A673 (cell line): ENCODE data around the gene CDK14. TPM values are rescaled to one million over a fixed set of nuclear protein-coding genes. Genes with fewer than 3 reads are reported as not detected.

Experiments used
- BruUV-seq: library from RNA; stranded (reverse); fragments of 400-500 nt; replicated peaks from 2 replicates; lab custom pipeline; 2021; lab: Mats Ljungman, UMichigan
- CTCF ChIA-PET: fragments of 300-600 bp; sonication (Branson Sonifier 250); formaldehyde crosslinking; loops from one replicate; lab custom pipeline; 2022; ENCODE audit warnings: antibody characterized with exemption; lab: Charles Lee
- POLR2A ChIA-PET: fragments of 300-600 bp; sonication (Branson Sonifier 250); formaldehyde crosslinking; loops from one replicate; lab custom pipeline; 2022; ENCODE audit warnings: antibody characterized with exemption; ENCODE audit not compliant: low non-redundant PET; lab: Charles Lee
- DNase-seq: peaks from one replicate; pipeline ENCODE4 v3.0.0-alpha.2; 2015; ENCODE audit warnings: low spot score
- H3K27ac ChIP-seq: fragments of 200-600 bp; sonication (generic); 2 replicates; pipeline ENCODE4 v1.5.1; 2016; ENCODE audit warnings: mixed run types, low read depth, mild to moderate bottlenecking, mixed read lengths, antibody characterized with exemption, low read length; ENCODE audit not compliant: poor library complexity, severe bottlenecking
- H3K27me3 ChIP-seq: fragments of 200-600 bp; sonication (generic); replicated peaks from 2 replicates; pipeline ENCODE4 v1.6.1; 2017; ENCODE audit warnings: mixed run types, low read depth, mild to moderate bottlenecking, mixed read lengths, antibody characterized with exemption, low read length; ENCODE audit not compliant: insufficient read depth, poor library complexity
- H3K36me3 ChIP-seq: fragments of 200-600 bp; sonication (generic); 2 replicates; pipeline ENCODE4 v1.6.1; 2016; ENCODE audit warnings: mixed run types, mild to moderate bottlenecking, mixed read lengths, antibody characterized with exemption, low read length; ENCODE audit not compliant: insufficient read depth, poor library complexity, severe bottlenecking
- H3K4me1 ChIP-seq: fragments of 200-600 bp; sonication (generic); 2 replicates; pipeline ENCODE4 v1.6.1; 2017; ENCODE audit warnings: mixed run types, mild to moderate bottlenecking, mixed read lengths, antibody characterized with exemption, low read length; ENCODE audit not compliant: insufficient read depth, poor library complexity, severe bottlenecking
- H3K4me3 ChIP-seq: fragments of 200-600 bp; sonication (generic); 2 replicates; pipeline ENCODE4 v1.5.1; 2016; ENCODE audit warnings: low read depth, mixed run types, mild to moderate bottlenecking, mixed read lengths, low read length; ENCODE audit not compliant: poor library complexity, severe bottlenecking
- H3K9me3 ChIP-seq: fragments of 200-600 bp; sonication (generic); 2 replicates; pipeline ENCODE4 v1.6.1; 2016; ENCODE audit warnings: mixed run types, low read depth, mild to moderate bottlenecking, mixed read lengths, antibody characterized with exemption, low read length; ENCODE audit not compliant: poor library complexity, severe bottlenecking
- EZH2 ChIP-seq: fragments of 200-600 bp; sonication (generic); IDR thresholded peaks from 2 replicates; pipeline ENCODE4 v1.6.1; 2017; ENCODE audit warnings: borderline replicate concordance, low read depth, mild to moderate bottlenecking, mixed read lengths, antibody characterized with exemption, low read length; ENCODE audit not compliant: poor library complexity, severe bottlenecking
- intact Hi-C: fragments of 100-400 bp; cut with micrococcal nuclease; formaldehyde crosslinking; loops from one replicate; pipeline ENCODE4 v1.10.0; 2022; ENCODE audit not compliant: unreplicated experiment
- total RNA-seq: library from RNA; stranded (reverse); gene quantifications from 2 replicates; pipeline ENCODE4 v1.2.3, GENCODE V29; 2021
- TF ChIP-seq, protein P1 (sequence below): fragments of 300-800, 200-600 bp; sonication (generic); conservative IDR thresholded peaks from 2 replicates; pipeline ENCODE4 v1.5.1; 2017; ENCODE audit warnings: low read depth, mild to moderate bottlenecking, antibody characterized with exemption, low read length, moderate library complexity, mixed read lengths

CDK14 gene
- total RNA-seq, 1 experiment from 2014 or later, result 128 TPM

DNA sequence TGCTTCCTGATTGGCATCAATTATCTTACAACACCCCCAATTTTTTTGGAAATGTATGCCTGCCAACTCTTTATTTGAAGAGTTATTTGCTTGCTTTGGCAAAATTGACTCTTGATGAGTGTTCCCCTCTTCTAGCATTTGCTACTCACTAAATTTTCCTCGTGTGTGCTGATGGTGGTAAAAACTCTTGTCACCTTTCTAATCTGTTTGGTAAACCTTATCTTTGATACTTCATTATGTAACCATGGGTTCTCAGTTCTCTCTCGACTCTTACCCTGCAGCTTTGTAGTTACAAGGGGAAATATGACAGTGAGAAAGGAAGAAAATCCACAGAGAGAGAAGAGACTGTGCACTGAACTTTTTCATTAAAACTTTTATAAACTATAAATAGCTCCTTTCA lies 102.5 kb downstream of the CDK14 start:
- CTCF ChIA-PET, result no interaction called here
- BruUV-seq, result no TSS peak
- Histone ChIP-seq H3K4me3 (no peak overlapping the region), H3K4me1 (peaks cover 43% of the 10 kb centered on the region), H3K27me3 (no peaks in the 10 kb centered on the region), H3K9me3 (no peaks in the 10 kb centered on the region), H3K36me3 (no peaks in the 10 kb centered on the region), H3K27ac (no peak overlapping the region)
- TF ChIP-seq EZH2, result no peak
- TF ChIP-seq, protein P1, sequence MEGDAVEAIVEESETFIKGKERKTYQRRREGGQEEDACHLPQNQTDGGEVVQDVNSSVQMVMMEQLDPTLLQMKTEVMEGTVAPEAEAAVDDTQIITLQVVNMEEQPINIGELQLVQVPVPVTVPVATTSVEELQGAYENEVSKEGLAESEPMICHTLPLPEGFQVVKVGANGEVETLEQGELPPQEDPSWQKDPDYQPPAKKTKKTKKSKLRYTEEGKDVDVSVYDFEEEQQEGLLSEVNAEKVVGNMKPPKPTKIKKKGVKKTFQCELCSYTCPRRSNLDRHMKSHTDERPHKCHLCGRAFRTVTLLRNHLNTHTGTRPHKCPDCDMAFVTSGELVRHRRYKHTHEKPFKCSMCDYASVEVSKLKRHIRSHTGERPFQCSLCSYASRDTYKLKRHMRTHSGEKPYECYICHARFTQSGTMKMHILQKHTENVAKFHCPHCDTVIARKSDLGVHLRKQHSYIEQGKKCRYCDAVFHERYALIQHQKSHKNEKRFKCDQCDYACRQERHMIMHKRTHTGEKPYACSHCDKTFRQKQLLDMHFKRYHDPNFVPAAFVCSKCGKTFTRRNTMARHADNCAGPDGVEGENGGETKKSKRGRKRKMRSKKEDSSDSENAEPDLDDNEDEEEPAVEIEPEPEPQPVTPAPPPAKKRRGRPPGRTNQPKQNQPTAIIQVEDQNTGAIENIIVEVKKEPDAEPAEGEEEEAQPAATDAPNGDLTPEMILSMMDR, result no peak
- intact Hi-C loops, result no loop called here
- POLR2A ChIA-PET, result interaction anchor here (0.6 kb wide), 1 partner anchor 244 kb away, joined by 3 read pairs; no protein-coding TSS in a partner anchor
- no peak for DNase-seq

DNA sequence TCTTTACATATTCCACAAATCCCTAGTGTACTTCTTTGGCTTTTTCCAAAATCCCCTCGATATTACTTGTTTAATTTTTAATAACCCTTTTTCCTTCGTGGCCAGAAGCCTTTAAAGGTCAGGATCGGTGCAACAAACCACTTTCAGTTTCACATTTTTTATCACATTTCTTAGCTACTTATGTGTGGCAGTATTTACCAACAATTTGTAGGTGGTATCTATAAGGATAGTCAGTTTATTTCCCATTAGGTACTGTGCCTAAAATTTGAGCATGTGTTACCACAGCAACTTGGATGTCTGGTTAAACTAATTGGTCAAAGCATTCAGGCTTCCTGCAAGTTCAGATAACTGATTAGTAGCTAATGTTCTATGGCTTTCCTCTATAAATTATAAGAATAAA lies 104.9 kb downstream of the CDK14 start:
- no TSS peak for BruUV-seq
- intact Hi-C loops, result no loop called here
- Histone ChIP-seq H3K4me1 (peaks cover 54% of the 10 kb centered on the region), H3K4me3 (no peak overlapping the region), H3K27me3 (no peaks in the 10 kb centered on the region), H3K36me3 (no peaks in the 10 kb centered on the region), H3K27ac (no peak overlapping the region), H3K9me3 (no peaks in the 10 kb centered on the region)
- ChIA-PET CTCF (no interaction called here), POLR2A (interaction anchor here (0.6 to 0.7 kb wide), 2 partner anchors 17 to 397 kb away, joined by 3 read pairs; no protein-coding TSS in a partner anchor)
- no peak for TF ChIP-seq EZH2
- TF ChIP-seq, protein P1, result no peak
- no peak for DNase-seq

DNA sequence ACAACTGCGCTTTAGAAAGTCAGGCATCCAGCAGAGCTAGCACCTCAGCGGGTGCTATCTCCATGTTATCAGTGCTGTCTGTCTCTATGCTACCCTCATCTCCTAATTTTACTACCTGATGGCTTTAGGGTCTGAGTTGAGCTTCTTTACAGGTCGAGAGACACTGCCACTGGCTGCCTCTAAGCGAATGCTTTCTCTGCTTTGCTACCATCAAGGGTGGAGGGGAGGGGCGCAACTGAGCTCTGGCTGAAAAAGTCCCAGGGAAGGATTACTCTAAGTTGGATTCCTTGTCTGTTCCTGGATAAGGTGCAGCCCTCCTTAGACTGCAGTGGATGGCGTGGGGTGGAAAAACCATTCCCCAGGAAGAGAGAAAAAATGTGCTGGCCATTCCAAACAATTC lies 105.7 kb downstream of the CDK14 start:
- CTCF ChIA-PET, result interaction anchor here (0.5 kb wide), 1 partner anchor 105 kb away, joined by 5 read pairs; the partner anchor contains the start of gene CDK14
- BruUV-seq, result no TSS peak
- Histone ChIP-seq H3K27ac (no peak overlapping the region), H3K36me3 (no peaks in the 10 kb centered on the region), H3K9me3 (no peaks in the 10 kb centered on the region), H3K27me3 (no peaks in the 10 kb centered on the region), H3K4me3 (no peak overlapping the region), H3K4me1 (peaks cover 62% of the 10 kb centered on the region)
- intact Hi-C loops, result no loop called here
- POLR2A ChIA-PET, result interaction anchor here (0.6 to 0.7 kb wide), 2 partner anchors 17 to 398 kb away, joined by 3 read pairs; no protein-coding TSS in a partner anchor
- DNase-seq, result no peak
- no peak for TF ChIP-seq EZH2
- TF ChIP-seq, protein P1, result no peak
